Measurements from ENCODE around the gene CCNY. TPM values are rescaled to one million over a fixed set of nuclear protein-coding genes. Genes with fewer than 3 reads are reported as not detected.

Gene CCNY
- total RNA-seq, 1 experiment from 2014 or later: 122 TPM

DNA sequence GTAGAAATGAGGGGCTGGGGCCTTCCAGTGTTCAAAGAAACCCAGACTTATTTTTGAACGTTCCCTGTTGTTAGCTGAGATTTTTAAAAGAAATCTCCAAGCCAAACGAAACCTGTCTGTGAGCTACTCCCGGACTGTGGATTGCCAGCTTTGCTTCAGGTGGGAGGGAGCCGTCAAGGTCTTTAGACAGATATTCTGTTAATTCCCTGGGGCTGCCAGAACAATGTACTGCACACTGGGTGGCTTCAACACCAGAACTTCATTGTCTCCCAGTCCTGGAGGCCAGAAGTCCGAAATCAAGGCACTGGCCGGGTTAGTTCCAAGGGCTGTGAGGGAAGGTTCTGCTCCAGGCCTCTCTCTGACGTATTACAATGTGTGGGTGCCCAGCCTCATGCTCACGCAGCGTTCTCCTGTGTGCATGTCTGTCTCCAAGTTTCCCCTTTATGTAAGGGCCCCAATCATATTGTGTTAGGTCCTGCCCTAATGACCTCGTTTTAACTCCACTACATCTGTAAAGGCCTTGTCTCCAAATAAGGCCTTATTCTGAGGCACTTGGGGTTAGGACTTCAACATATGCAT lies 208.9 kb downstream of the CCNY start:
- POLR2A ChIA-PET: no interaction called here
- no TSS peak for BruUV-seq (replicated peaks)
- peak overlapping the region; percentile 16 for H3K27ac Mint-ChIP-seq (ENCODE audit: unreplicated experiment)
- DNase-seq: no peak
- peaks cover 11% of the 10 kb centered on the region for H3K4me1 ChIP-seq
- H3K27me3 Mint-ChIP-seq (ENCODE audit: insufficient read depth, unreplicated experiment): no peaks in the 10 kb centered on the region
- H3K36me3 ChIP-seq (ENCODE audit: control insufficient read depth, insufficient read depth, low read length): 0 out of 2 replicates have a peak, but pooled peaks cover 4% of the 10 kb centered on the region
- no peaks in the 10 kb centered on the region for H3K27me3 ChIP-seq (replicated peaks; ENCODE audit: control insufficient read depth, insufficient read depth, low read length)
- intact Hi-C loops (cut with micrococcal nuclease; ENCODE audit: unreplicated experiment): no loop called here
- no peaks in the 10 kb centered on the region for H3K9me3 ChIP-seq
- H3K4me3 Mint-ChIP-seq (ENCODE audit: unreplicated experiment): no peak overlapping the region
- CTCF ChIA-PET: interaction anchor here (0.8 kb wide), 1 partner anchor 43 kb away, joined by 3 read pairs; no protein-coding TSS in a partner anchor
- H3K4me3 ChIP-seq (ENCODE audit: low read depth, low read length): no peak overlapping the region
- no peaks in the 10 kb centered on the region for H3K9me3 Mint-ChIP-seq (ENCODE audit: unreplicated experiment)
- H3K36me3 Mint-ChIP-seq (ENCODE audit: insufficient read depth, unreplicated experiment): peaks cover 22% of the 10 kb centered on the region
- peaks cover 18% of the 10 kb centered on the region for H3K4me1 Mint-ChIP-seq (ENCODE audit: low read depth, unreplicated experiment)
- TF ChIP-seq CTCF (IDR thresholded peaks at IDR 0.05; ENCODE audit: insufficient read depth in 1 of 2, low read depth in 1 of 2, low read length in 1 of 2, severe bottlenecking in 1 of 2, unreplicated experiment in 1 of 2): no peak

- ChIA-PET CTCF (interaction anchor here (1.5 kb wide), 1 partner anchor 10 kb away, joined by 3 read pairs; no protein-coding TSS in a partner anchor), POLR2A (no interaction called here)
- H3K9me3 ChIP-seq: no peaks in the 10 kb centered on the region
- Mint-ChIP-seq H3K36me3 (ENCODE audit: insufficient read depth, unreplicated experiment) (peaks cover 28% of the 10 kb centered on the region), H3K27me3 (ENCODE audit: insufficient read depth, unreplicated experiment) (no peaks in the 10 kb centered on the region), H3K4me3 (ENCODE audit: unreplicated experiment) (no peak overlapping the region), H3K27ac (ENCODE audit: unreplicated experiment) (no peak overlapping the region), H3K9me3 (ENCODE audit: unreplicated experiment) (no peaks in the 10 kb centered on the region), H3K4me1 (ENCODE audit: low read depth, unreplicated experiment) (peaks cover 18% of the 10 kb centered on the region)
- H3K36me3 ChIP-seq (ENCODE audit: control insufficient read depth, insufficient read depth, low read length): 0 out of 2 replicates have a peak, but pooled peaks cover 4% of the 10 kb centered on the region
- peaks cover 11% of the 10 kb centered on the region for H3K4me1 ChIP-seq
- intact Hi-C loops (cut with micrococcal nuclease; ENCODE audit: unreplicated experiment): no loop called here
- no peaks in the 10 kb centered on the region for H3K27me3 ChIP-seq (replicated peaks; ENCODE audit: control insufficient read depth, insufficient read depth, low read length)
- no peak for TF ChIP-seq CTCF (IDR thresholded peaks at IDR 0.05; ENCODE audit: insufficient read depth in 1 of 2, low read depth in 1 of 2, low read length in 1 of 2, severe bottlenecking in 1 of 2, unreplicated experiment in 1 of 2)
- BruUV-seq (replicated peaks): no TSS peak
- H3K4me3 ChIP-seq (ENCODE audit: low read depth, low read length): no peak overlapping the region
- no peak for DNase-seq
Observed at GRCh38 chr10:35545878-35546590, 209.7 kb downstream of the CCNY start.

DNA sequence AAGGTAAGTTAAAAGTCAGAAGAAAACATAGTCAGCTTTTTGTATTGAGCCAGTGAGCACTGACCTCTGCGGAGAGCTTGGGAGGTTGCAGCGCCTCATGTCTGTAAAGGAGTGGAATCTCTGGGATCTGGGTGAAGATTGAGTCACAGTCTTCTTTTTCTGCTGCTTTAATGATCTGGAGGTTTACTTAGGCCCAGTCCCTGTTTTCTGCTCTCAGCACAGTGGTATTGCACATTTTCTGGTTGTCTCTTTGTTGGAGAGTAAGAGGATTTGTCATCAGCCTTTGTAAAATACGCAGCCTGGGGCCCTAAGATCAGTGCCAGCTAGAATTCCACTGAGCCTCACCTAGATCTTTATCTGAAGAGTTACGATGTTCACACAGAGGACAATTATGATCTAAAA lies 210.5 kb downstream of the CCNY start:
- peaks cover 18% of the 10 kb centered on the region for H3K4me1 Mint-ChIP-seq (ENCODE audit: low read depth, unreplicated experiment)
- H3K4me1 ChIP-seq: peaks cover 11% of the 10 kb centered on the region
- CTCF ChIA-PET: interaction anchor here (1.0 to 1.5 kb wide), 2 partner anchors 9 to 14 kb away, joined by 3 read pairs; no protein-coding TSS in a partner anchor
- no peaks in the 10 kb centered on the region for H3K27me3 Mint-ChIP-seq (ENCODE audit: insufficient read depth, unreplicated experiment)
- TF ChIP-seq CTCF (IDR thresholded peaks at IDR 0.05; ENCODE audit: insufficient read depth in 1 of 2, low read depth in 1 of 2, low read length in 1 of 2, severe bottlenecking in 1 of 2, unreplicated experiment in 1 of 2): peak in 1 of 2 experiments; percentile 18
- no TSS peak for BruUV-seq (replicated peaks)
- no peak overlapping the region for H3K27ac Mint-ChIP-seq (ENCODE audit: unreplicated experiment)
- H3K27me3 ChIP-seq (replicated peaks; ENCODE audit: control insufficient read depth, insufficient read depth, low read length): no peaks in the 10 kb centered on the region
- peak in 1 of 2 experiments; percentile 59 for DNase-seq
- POLR2A ChIA-PET: no interaction called here
- no peak overlapping the region for H3K4me3 ChIP-seq (ENCODE audit: low read depth, low read length)
- H3K36me3 ChIP-seq (ENCODE audit: control insufficient read depth, insufficient read depth, low read length): 0 out of 2 replicates have a peak, but pooled peaks cover 4% of the 10 kb centered on the region
- no peaks in the 10 kb centered on the region for H3K9me3 Mint-ChIP-seq (ENCODE audit: unreplicated experiment)
- peaks cover 26% of the 10 kb centered on the region for H3K36me3 Mint-ChIP-seq (ENCODE audit: insufficient read depth, unreplicated experiment)
- H3K4me3 Mint-ChIP-seq (ENCODE audit: unreplicated experiment): no peak overlapping the region
- H3K9me3 ChIP-seq: no peaks in the 10 kb centered on the region
- intact Hi-C loops (cut with micrococcal nuclease; ENCODE audit: unreplicated experiment): no loop called here

All from Caco-2 (cell line).